OCI-LY7 (cell line): Measurements from ENCODE around the gene LRRK1. TPM values are rescaled to one million over a fixed set of nuclear protein-coding genes. Genes with fewer than 3 reads are reported as not detected.

Experiments
- BruUV-seq: library from RNA; stranded (reverse); fragments of 400-500 nt; replicated peaks from 2 replicates; lab custom pipeline; 2021; lab: Mats Ljungman, UMichigan
- CTCF ChIA-PET: fragments of 300-600 bp; sonication (Branson Sonifier 250); formaldehyde crosslinking; loops from one replicate; lab custom pipeline; 2022; ENCODE audit warnings: antibody characterized with exemption; ENCODE audit not compliant: unreplicated experiment; lab: Charles Lee
- POLR2A ChIA-PET: fragments of 300-600 bp; sonication (Branson Sonifier 250); formaldehyde crosslinking; loops from one replicate; lab custom pipeline; 2022; ENCODE audit warnings: antibody characterized with exemption; lab: Charles Lee
- DNase-seq: peaks from one replicate; pipeline ENCODE4 v3.0.0-alpha.2; 2015; ENCODE audit warnings: low spot score
- H2AFZ ChIP-seq: fragments of 200-600 bp; sonication (generic), shearing (Covaris generic); 2 replicates; pipeline ENCODE4 v1.6.1; 2014; ENCODE audit warnings: mild to moderate bottlenecking, antibody characterized with exemption, low read length, moderate library complexity
- H3K27ac ChIP-seq: fragments of 200-600 bp; sonication (generic); 2 replicates; pipeline ENCODE4 v1.5.1; 2014; ENCODE audit warnings: mixed run types, low read depth, mild to moderate bottlenecking, moderate library complexity, low read length, inconsistent platforms; ENCODE audit not compliant: poor library complexity, severe bottlenecking
- H3K36me3 ChIP-seq: fragments of 200-600 bp; sonication (generic); 2 replicates; pipeline ENCODE4 v1.6.1; 2014; ENCODE audit warnings: mild to moderate bottlenecking, antibody characterized with exemption, low read length, moderate library complexity, mixed read lengths; ENCODE audit not compliant: insufficient read depth
- H3K4me1 ChIP-seq: fragments of 200-600 bp; sonication (generic); 2 replicates; pipeline ENCODE4 v1.5.1; 2014; ENCODE audit warnings: mild to moderate bottlenecking, low read length; ENCODE audit not compliant: insufficient read depth, poor library complexity, severe bottlenecking
- H3K4me2 ChIP-seq: fragments of 200-600 bp; sonication (generic); 2 replicates; pipeline ENCODE4 v1.6.1; 2014; ENCODE audit warnings: mild to moderate bottlenecking, low read length
- H3K4me3 ChIP-seq: fragments of 200-600 bp; sonication (generic); 2 replicates; pipeline ENCODE4 v1.5.1; 2014; ENCODE audit warnings: mild to moderate bottlenecking, low read depth, low read length; ENCODE audit not compliant: poor library complexity, severe bottlenecking
- H3K79me2 ChIP-seq: fragments of 200-600 bp; sonication (generic); 2 replicates; pipeline ENCODE4 v1.6.1; 2016; ENCODE audit warnings: low read depth, mild to moderate bottlenecking, low read length, moderate library complexity, mixed read lengths; ENCODE audit not compliant: insufficient read depth
- H3K9me2 ChIP-seq: fragments of 200-600 bp; sonication (generic); 2 replicates; pipeline ENCODE4 v1.6.1; 2016; ENCODE audit warnings: mild to moderate bottlenecking, low read length, mixed read lengths; ENCODE audit not compliant: insufficient read depth
- H3K9me3 ChIP-seq: fragments of 200-600 bp; sonication (generic); 2 replicates; pipeline ENCODE4 v1.6.1; 2014; ENCODE audit warnings: mild to moderate bottlenecking, mixed run types, low read length, mixed read lengths
- H4K20me1 ChIP-seq: fragments of 200-600 bp; sonication (generic); 2 replicates; pipeline ENCODE4 v1.6.1; 2014; ENCODE audit warnings: mild to moderate bottlenecking, antibody characterized with exemption, low read length, moderate library complexity, mixed read lengths; ENCODE audit not compliant: insufficient read depth
- EZH2phosphoT487 ChIP-seq: fragments of 200-600 bp; sonication (generic); IDR thresholded peaks from 2 replicates; pipeline ENCODE4 v1.6.1; 2018; ENCODE audit warnings: low read depth, borderline replicate concordance, mild to moderate bottlenecking, mixed run types, antibody characterized with exemption, low read length, moderate library complexity, mixed read lengths
- intact Hi-C: fragments of 100-400 bp; cut with micrococcal nuclease; formaldehyde crosslinking; loops from one replicate; pipeline ENCODE4 v1.10.0; 2022; ENCODE audit not compliant: unreplicated experiment
- total RNA-seq, 2 experiments: library from RNA; depleted of rRNA in 1 of 2; stranded (reverse); fragments of >200 nt in 1 of 2; shearing (Covaris generic) in 1 of 2; gene quantifications; 2 replicates each; pipeline ENCODE4 v1.2.3, GENCODE V29; 2014 to 2022
- TF ChIP-seq, protein P1 (sequence below): fragments of 200-600 bp; sonication (generic); conservative IDR thresholded peaks from 2 replicates; pipeline ENCODE4 v1.5.1; 2014; ENCODE audit warnings: mild to moderate bottlenecking, antibody characterized with exemption, low read length, moderate library complexity, mixed read lengths

The LRRK1 gene
- total RNA-seq, 2 experiments from 2014 or later = 92.3 to 233 TPM

DNA sequence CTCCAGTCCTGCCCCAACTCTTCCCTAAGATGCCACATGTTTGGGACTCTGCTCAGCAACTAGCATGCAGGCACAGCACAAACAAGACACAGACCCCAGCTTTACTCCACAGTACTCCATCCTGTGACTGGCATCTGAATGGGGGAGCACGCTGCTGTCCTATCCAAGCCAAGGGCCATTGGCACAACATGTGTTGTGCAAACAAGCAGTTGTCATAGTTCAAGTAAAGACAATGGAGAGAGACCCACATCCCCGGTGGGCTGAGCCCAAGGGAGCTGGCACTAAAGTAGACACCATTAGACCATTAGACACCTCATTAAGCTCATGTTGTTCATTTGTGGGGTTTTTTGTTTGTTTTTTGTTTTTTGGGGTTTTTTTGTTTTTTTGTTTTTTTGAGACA, 200.0 kb downstream of the LRRK1 start:
- peaks cover 11% of the 10 kb centered on the region for H3K4me1 ChIP-seq
- H3K4me3 ChIP-seq = no peak overlapping the region
- no peaks in the 10 kb centered on the region for H3K9me3 ChIP-seq
- no peak for DNase-seq
- ChIA-PET CTCF (interaction anchor here (0.7 kb wide), 1 partner anchor 22 kb away, joined by 3 read pairs; no protein-coding TSS in a partner anchor), POLR2A (interaction anchor here (0.5 to 1.1 kb wide), 3 partner anchors 21 to 142 kb away, joined by 3 read pairs; partner anchors contain the start of gene CHSY1)
- no peak overlapping the region for H2AFZ ChIP-seq
- no peaks in the 10 kb centered on the region for H3K9me2 ChIP-seq
- H3K79me2 ChIP-seq = no peaks in the 10 kb centered on the region
- H3K27ac ChIP-seq = no peak overlapping the region
- no peaks in the 10 kb centered on the region; the same call in 1 of the 2 replicates for H4K20me1 ChIP-seq
- intact Hi-C loops = no loop called here
- TF ChIP-seq EZH2phosphoT487 = no peak
- TF ChIP-seq, protein P1, sequence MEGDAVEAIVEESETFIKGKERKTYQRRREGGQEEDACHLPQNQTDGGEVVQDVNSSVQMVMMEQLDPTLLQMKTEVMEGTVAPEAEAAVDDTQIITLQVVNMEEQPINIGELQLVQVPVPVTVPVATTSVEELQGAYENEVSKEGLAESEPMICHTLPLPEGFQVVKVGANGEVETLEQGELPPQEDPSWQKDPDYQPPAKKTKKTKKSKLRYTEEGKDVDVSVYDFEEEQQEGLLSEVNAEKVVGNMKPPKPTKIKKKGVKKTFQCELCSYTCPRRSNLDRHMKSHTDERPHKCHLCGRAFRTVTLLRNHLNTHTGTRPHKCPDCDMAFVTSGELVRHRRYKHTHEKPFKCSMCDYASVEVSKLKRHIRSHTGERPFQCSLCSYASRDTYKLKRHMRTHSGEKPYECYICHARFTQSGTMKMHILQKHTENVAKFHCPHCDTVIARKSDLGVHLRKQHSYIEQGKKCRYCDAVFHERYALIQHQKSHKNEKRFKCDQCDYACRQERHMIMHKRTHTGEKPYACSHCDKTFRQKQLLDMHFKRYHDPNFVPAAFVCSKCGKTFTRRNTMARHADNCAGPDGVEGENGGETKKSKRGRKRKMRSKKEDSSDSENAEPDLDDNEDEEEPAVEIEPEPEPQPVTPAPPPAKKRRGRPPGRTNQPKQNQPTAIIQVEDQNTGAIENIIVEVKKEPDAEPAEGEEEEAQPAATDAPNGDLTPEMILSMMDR = no peak
- no peak overlapping the region for H3K4me2 ChIP-seq
- no TSS peak for BruUV-seq
- H3K36me3 ChIP-seq = no peaks in the 10 kb centered on the region

Other genes with a start within 250 kb of the LRRK1 start
- gene ALDH1A3, start 39.5 kb upstream of the LRRK1 start, total RNA-seq (2014; rRNA removed; shearing (Covaris generic)) = not detected in 2 replicates
- gene ALDH1A3, start 39.5 kb upstream of the LRRK1 start, total RNA-seq (2022) = not detected in 2 replicates